NB4 (cell line): ENCODE data around the gene MACROD2.

ENCODE experiments used
- DNase-seq: peaks from one replicate; pipeline ENCODE4 v3.0.0; 2010; ENCODE audit warnings: low read depth
- H3K4me3 ChIP-seq: one replicate; pipeline ENCODE4 v1.5.1; 2011; ENCODE audit warnings: mild to moderate bottlenecking, low read depth, low read length, moderate library complexity
- MYC ChIP-seq: IDR thresholded peaks from 2 replicates; pipeline ENCODE4 v1.6.1; 2011; ENCODE audit warnings: low read depth, low read length
- POLR2A ChIP-seq: IDR thresholded peaks from 2 replicates; pipeline ENCODE4 v1.6.1; 2011; ENCODE audit warnings: mild to moderate bottlenecking; ENCODE audit not compliant: insufficient read length; ENCODE audit errors: extremely low read depth
- TF ChIP-seq, protein P1 (sequence below): IDR thresholded peaks from one replicate; pipeline ENCODE4 v1.5.1; 2012; ENCODE audit warnings: low read depth, low read length
- TF ChIP-seq, protein P2 (sequence below): IDR thresholded peaks from 2 replicates; pipeline ENCODE4 v1.6.1; 2011; ENCODE audit warnings: low read depth, low read length

Gene MACROD2

DNA sequence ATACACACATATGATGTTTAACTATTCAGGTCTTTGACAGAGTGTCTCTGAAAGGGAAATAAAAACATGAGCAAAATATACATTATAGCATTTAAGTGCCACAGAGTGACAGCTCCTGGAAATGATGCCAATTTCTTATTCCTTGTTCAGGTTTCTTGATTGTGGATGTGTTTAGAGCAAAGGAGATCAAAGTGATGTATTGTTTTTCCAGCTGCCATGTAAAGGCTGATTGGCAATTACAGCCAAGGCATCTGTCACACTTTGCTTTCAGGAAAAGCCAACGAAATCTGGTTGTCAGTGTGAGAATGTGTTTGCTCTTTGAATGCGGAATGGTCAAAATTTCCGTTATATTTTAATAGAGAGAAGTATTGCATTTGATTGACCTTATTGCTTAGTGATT is 689.9 kb downstream of the MACROD2 start:
- TF ChIP-seq, protein P1, sequence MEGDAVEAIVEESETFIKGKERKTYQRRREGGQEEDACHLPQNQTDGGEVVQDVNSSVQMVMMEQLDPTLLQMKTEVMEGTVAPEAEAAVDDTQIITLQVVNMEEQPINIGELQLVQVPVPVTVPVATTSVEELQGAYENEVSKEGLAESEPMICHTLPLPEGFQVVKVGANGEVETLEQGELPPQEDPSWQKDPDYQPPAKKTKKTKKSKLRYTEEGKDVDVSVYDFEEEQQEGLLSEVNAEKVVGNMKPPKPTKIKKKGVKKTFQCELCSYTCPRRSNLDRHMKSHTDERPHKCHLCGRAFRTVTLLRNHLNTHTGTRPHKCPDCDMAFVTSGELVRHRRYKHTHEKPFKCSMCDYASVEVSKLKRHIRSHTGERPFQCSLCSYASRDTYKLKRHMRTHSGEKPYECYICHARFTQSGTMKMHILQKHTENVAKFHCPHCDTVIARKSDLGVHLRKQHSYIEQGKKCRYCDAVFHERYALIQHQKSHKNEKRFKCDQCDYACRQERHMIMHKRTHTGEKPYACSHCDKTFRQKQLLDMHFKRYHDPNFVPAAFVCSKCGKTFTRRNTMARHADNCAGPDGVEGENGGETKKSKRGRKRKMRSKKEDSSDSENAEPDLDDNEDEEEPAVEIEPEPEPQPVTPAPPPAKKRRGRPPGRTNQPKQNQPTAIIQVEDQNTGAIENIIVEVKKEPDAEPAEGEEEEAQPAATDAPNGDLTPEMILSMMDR = no peak
- TF ChIP-seq, protein P2, sequence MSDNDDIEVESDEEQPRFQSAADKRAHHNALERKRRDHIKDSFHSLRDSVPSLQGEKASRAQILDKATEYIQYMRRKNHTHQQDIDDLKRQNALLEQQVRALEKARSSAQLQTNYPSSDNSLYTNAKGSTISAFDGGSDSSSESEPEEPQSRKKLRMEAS = no peak
- TF ChIP-seq MYC = no peak
- TF ChIP-seq POLR2A = no peak
- DNase-seq = no peak
- H3K4me3 ChIP-seq = no peak overlapping the region

DNA sequence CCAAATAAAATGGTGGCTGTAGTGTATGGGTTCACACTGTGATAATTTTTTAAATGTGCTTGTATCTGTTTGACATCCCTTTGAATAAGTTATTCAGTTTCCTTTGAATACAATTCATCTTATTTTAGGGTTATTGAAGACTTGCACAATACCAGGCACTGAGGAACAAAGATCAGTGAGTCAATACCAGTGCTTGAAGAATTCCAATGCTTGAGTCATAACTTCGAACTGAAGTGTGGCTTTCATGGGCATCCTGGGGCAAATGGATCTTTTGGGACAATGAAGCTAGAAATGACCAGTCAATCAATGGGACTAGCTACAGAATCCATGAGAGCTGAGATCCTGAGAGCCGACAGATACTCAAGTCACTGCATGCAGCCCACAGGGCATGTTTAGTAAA is 692.0 kb downstream of the MACROD2 start:
- no peak for DNase-seq
- H3K4me3 ChIP-seq = no peak overlapping the region
- TF ChIP-seq, protein P1 = no peak
- TF ChIP-seq POLR2A (no peak), MYC (no peak)
- TF ChIP-seq, protein P2 = no peak

DNA sequence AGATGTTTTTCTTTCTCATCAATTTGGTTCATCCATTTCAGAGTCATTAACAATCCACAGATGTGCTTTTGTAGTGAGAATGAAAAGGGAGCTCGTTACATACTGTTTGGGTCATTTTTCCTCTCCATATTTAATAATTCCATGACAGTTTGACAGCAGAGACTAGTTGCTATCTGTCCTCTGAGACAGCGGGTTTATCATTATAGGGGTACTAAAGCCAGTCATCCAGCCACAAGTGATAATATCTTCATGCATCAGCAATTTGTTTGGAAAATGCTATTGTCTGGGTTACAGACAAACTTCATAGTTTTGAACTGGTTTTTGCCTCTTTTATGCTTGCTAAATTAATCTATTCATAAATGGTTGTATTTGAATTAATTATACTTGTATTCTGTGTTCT is 692.7 kb downstream of the MACROD2 start:
- no peak overlapping the region for H3K4me3 ChIP-seq
- TF ChIP-seq, protein P1 = no peak
- TF ChIP-seq POLR2A = no peak
- DNase-seq = no peak

DNA sequence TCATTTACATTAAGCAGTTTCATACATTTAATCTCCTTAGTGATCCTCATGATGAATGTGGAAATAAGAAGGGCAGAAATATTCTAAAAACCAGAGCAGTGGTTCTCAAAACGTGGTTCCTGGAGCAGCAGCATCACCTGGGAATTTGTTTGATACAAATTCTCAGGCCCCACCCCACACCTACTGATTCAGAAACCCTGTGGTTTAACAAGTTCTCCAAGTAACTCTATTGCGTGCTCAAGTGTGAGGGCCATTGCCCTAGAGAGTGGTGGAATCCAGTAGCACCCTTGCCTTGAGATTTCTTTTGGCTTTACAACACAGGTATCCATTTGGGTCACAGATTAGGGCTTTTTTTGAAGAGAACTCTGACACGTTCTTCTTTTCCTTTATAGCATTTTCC is 696.7 kb downstream of the MACROD2 start:
- no peak for DNase-seq
- TF ChIP-seq POLR2A = no peak
- TF ChIP-seq, protein P1 = no peak
- TF ChIP-seq, protein P2 = no peak
- no peak for TF ChIP-seq MYC
- no peak overlapping the region for H3K4me3 ChIP-seq

DNA sequence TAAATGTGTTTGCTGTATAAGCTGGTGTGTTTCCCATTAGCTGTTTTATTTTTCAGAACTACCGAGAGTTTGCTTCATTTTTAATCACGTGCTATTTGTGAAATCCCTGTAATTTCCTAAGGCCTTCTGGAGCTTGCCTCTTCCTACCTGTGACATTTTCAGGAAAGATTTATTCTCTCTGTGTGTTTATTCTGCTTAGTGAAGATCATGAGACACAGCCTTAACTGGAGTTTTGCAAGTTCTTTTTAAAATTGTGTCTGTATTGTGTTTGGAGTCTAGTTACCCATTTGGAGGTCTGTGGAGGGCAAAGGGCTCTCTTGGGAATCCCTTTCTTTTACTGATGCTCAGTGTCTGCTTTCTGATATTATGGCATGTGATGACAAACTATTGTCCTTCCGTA is 701.2 kb downstream of the MACROD2 start:
- no peak for TF ChIP-seq MYC
- TF ChIP-seq, protein P2 = no peak
- no peak for TF ChIP-seq POLR2A
- TF ChIP-seq, protein P1 = no peak
- no peak for DNase-seq
- H3K4me3 ChIP-seq = no peak overlapping the region

DNA sequence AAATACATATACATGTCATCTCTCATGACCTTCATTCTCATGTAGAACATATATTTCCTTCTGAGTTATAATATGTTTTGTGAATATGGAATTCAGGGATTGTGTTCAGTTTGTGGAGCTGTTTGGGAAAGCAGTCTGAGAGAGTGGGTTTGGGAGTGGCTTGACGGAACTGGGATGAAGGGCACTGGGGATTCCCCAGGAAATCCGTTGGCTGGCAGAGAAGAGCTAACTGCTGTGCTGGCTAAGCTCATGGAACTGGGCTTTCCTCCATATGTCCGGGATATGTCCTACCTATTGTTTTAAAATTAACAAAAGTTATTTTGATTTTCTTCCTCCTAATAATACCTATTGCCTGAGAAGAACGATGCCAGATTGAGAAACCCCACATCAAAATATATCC is 701.6 kb downstream of the MACROD2 start:
- TF ChIP-seq, protein P1 = no peak
- TF ChIP-seq POLR2A (no peak), MYC (no peak)
- TF ChIP-seq, protein P2 = no peak
- DNase-seq = no peak

More for the DNA sequence above, 701.6 kb downstream of the MACROD2 start:
- H3K4me3 ChIP-seq = no peak overlapping the region
